ENCODE measurements around the gene HEPN1. TPM values are rescaled to one million over a fixed set of nuclear protein-coding genes. Genes with fewer than 3 reads are reported as not detected.

HEPN1 gene
- total RNA-seq, 1 experiment from 2014 or later, result not detected

DNA sequence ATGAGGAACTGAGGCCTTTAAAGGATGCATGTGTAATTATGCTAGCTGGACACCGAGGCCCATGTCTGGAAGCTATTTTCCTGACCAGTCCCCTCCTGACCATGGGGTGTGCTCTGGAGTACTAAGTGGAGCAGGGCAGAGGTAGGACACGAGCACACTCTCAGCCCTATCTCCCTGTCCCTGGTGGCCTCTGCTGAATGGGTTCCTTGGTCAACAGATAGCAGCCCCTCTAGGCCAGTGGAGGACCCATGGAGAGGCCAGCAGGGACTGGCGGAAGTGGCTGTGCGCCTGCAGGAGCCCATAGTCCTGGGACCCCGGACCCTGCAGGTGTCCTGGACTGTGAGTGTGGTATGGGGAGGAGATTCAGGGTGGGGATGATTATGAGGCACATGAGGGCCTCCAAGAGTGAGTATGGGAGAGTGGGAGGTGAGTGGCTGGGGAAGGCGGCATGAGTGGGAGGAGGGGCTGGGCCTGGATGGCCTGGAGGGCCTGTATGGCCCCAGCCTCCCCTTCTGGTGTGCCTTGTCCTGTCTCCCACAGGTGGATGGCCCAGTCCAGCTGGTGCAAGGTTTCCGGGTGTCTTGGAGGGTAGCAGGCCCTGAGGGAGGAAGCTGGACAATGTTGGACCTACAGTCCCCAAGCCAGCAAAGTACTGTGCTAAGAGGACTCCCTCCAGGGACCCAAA, 44.3 kb upstream of the HEPN1 start:
- ATAC-seq (no peak), DNase-seq (ENCODE audit: low read depth, low spot score) (no peak)
- Histone ChIP-seq H3K4me3 (ENCODE audit: low read depth in 2 of 2, low read length in 2 of 2) (no peak overlapping the region), H3K27me3 (ENCODE audit: control insufficient read depth, insufficient read depth, low read length) (peaks cover 30% of the 10 kb centered on the region), H3K27ac (ENCODE audit: low read length) (no peak overlapping the region), H3K4me1 (ENCODE audit: control insufficient read depth, insufficient read depth, low read length) (peaks cover 4% of the 10 kb centered on the region), H3K9me3 (ENCODE audit: control insufficient read depth, insufficient read depth, low read depth, low read length) (no peaks in the 10 kb centered on the region), H3K36me3 (ENCODE audit: control insufficient read depth, insufficient read depth, low read length) (no peaks in the 10 kb centered on the region)
- BruUV-seq (replicated peaks), result no TSS peak
- intact Hi-C loops (cut with micrococcal nuclease; ENCODE audit: unreplicated experiment) (no loop called here), in situ Hi-C loops (cut with HindIII; ENCODE audit: low pct_unique_long_range_greater_than_20kb, low sequenced_read_pairs) (no loop called here)
- no peak for TF ChIP-seq SIN3A (IDR thresholded peaks at IDR 0.05; ENCODE audit: borderline replicate concordance, insufficient read depth, low read depth, low read length)
- no peak for TF ChIP-seq REST (IDR thresholded peaks at IDR 0.05; ENCODE audit: insufficient read depth in 1 of 2, low read depth in 2 of 2, low read length in 1 of 2)
- TF ChIP-seq TCF7L2 (IDR thresholded peaks at IDR 0.05; ENCODE audit: low read depth, low read length), result no peak
- no peak for TF ChIP-seq CTCF (IDR thresholded peaks at IDR 0.05)
- no peak for TF ChIP-seq POLR2AphosphoS5 (IDR thresholded peaks at IDR 0.05; ENCODE audit: low read depth, low read length)
- ChIA-PET CTCF (interaction anchor here (0.6 kb wide), 1 partner anchor 12 kb away, joined by 5 read pairs; no protein-coding TSS in a partner anchor), POLR2A (no interaction called here)

DNA sequence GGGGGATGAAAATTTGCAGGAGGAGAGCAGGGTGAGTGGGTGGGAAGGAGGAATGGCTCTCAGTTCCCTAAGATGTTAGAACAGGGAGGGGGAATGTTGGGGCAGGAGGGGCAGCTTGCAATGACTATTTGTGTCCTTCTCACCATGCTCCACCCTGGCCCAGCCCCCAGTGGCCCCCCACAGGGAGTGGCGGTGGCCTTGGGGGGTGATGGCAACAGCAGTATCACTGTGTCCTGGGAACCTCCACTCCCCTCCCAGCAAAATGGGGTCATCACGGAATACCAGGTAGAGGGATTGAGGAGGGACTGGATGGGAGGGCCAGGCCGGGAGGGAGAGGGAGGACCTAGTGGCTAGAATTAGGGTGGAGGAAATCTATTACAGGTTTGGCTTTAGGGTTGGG, 43.6 kb upstream of the HEPN1 start:
- BruUV-seq (replicated peaks), result no TSS peak
- intact Hi-C loops (cut with micrococcal nuclease; ENCODE audit: unreplicated experiment) (no loop called here), in situ Hi-C loops (cut with HindIII; ENCODE audit: low pct_unique_long_range_greater_than_20kb, low sequenced_read_pairs) (no loop called here)
- ChIA-PET POLR2A (interaction anchor here (0.6 kb wide), 1 partner anchor 25 kb away, joined by 3 read pairs; no protein-coding TSS in a partner anchor), CTCF (interaction anchor here (0.6 to 1.4 kb wide), 2 partner anchors 9 to 11 kb away, joined by 5 to 14 read pairs; partner anchors contain the start of gene ROBO3)
- Histone ChIP-seq H3K9me3 (ENCODE audit: control insufficient read depth, insufficient read depth, low read depth, low read length) (no peaks in the 10 kb centered on the region), H3K36me3 (ENCODE audit: control insufficient read depth, insufficient read depth, low read length) (no peaks in the 10 kb centered on the region), H3K27me3 (ENCODE audit: control insufficient read depth, insufficient read depth, low read length) (peaks cover 23% of the 10 kb centered on the region), H3K4me3 (ENCODE audit: low read depth in 2 of 2, low read length in 2 of 2) (peak overlapping the region; percentile 65 to 68), H3K4me1 (ENCODE audit: control insufficient read depth, insufficient read depth, low read length) (peaks cover 4% of the 10 kb centered on the region), H3K27ac (ENCODE audit: low read length) (peak overlapping the region; percentile 89)
- ATAC-seq (no peak), DNase-seq (ENCODE audit: low read depth, low spot score) (no peak)
- TF ChIP-seq POLR2AphosphoS5 (IDR thresholded peaks at IDR 0.05; ENCODE audit: low read depth, low read length) (no peak), CTCF (IDR thresholded peaks at IDR 0.05) (no peak), TCF7L2 (IDR thresholded peaks at IDR 0.05; ENCODE audit: low read depth, low read length) (no peak), SIN3A (IDR thresholded peaks at IDR 0.05; ENCODE audit: borderline replicate concordance, insufficient read depth, low read depth, low read length) (no peak), REST (IDR thresholded peaks at IDR 0.05; ENCODE audit: insufficient read depth in 1 of 2, low read depth in 2 of 2, low read length in 1 of 2) (no peak)
